ENCODE data around the gene DIDO1. TPM values are rescaled to one million over a fixed set of nuclear protein-coding genes. Genes with fewer than 3 reads are reported as not detected.

Gene DIDO1
- total RNA-seq, 2 donors from 2014 or later = 53.5 to 68.3 TPM

DNA sequence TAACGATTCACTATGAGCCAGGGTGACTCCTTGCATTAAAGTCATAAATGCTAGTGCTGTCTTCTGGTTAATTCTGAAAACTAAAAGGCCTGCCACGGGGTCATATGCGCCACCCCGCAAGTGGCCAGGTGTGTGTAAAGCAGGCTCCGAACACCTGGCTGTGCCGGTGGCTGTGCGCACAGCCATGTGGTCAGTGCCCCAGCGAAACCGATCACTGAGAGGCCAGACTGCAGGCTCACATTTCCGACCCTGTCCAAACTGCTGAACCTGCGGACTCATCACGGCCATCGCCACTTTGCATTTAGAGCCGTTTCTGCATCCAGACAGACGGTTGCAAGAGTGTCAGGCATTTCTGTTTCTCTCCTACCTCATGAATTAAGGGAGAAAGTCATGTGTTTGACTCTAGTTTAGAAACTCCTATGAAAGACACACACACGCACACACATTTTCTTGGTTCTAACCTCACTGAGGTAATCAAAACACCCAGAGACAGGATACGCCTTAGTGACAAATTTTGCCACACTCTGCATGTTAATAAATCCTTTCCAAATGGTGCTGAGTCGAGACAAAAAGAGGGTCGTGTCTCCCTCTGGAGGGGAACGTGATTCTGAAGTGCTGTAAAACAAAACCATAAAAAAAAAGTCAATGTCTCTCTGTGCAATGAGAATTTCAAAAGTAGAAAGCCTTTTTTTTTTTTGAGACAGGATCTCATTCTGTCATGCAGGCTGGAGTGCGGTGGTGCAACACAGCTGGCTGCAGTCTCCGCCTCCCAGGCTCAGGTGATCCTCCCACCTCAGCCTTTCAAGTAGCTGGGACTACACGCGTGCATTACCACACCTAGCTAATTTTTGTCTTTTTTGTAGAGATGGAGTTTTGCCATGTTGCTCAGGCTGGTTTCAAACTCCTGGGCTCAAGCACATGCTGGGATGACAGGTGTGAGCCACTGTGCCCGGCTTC, 33.7 kb downstream of the DIDO1 start:
- Mint-ChIP-seq H3K9me3 (no peaks in the 10 kb centered on the region), H3K27ac (no peak overlapping the region), H3K4me1 (no peaks in the 10 kb centered on the region), H3K27me3 (ENCODE audit: insufficient read depth) (no peaks in the 10 kb centered on the region), H3K4me3 (no peak overlapping the region), H3K36me3 (ENCODE audit: low read depth) (peaks cover 89% of the 10 kb centered on the region)
- Histone ChIP-seq H3K36me3 (ENCODE audit: control insufficient read depth, insufficient read depth, low read length) (peaks cover 100% of the 10 kb centered on the region), H3K27ac (ENCODE audit: low read depth, low read length) (no peak overlapping the region), H3K9ac (ENCODE audit: extremely low read depth, low read length, poor library complexity, severe bottlenecking) (no peak overlapping the region), H3K4me1 (ENCODE audit: control insufficient read depth, insufficient read depth, low read length) (no peaks in the 10 kb centered on the region), H3K4me3 (ENCODE audit: low read length) (no peak overlapping the region), H3K27me3 (ENCODE audit: control insufficient read depth, insufficient read depth, low read length, poor library complexity, severe bottlenecking) (no peaks in the 10 kb centered on the region), H3K9me3 (ENCODE audit: control insufficient read depth, low read length) (no peaks in the 10 kb centered on the region)
- TF ChIP-seq, protein P1, sequence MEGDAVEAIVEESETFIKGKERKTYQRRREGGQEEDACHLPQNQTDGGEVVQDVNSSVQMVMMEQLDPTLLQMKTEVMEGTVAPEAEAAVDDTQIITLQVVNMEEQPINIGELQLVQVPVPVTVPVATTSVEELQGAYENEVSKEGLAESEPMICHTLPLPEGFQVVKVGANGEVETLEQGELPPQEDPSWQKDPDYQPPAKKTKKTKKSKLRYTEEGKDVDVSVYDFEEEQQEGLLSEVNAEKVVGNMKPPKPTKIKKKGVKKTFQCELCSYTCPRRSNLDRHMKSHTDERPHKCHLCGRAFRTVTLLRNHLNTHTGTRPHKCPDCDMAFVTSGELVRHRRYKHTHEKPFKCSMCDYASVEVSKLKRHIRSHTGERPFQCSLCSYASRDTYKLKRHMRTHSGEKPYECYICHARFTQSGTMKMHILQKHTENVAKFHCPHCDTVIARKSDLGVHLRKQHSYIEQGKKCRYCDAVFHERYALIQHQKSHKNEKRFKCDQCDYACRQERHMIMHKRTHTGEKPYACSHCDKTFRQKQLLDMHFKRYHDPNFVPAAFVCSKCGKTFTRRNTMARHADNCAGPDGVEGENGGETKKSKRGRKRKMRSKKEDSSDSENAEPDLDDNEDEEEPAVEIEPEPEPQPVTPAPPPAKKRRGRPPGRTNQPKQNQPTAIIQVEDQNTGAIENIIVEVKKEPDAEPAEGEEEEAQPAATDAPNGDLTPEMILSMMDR (conservative IDR thresholded peaks at IDR 0.05) = no peak
- DNase-seq = peak; percentile 40
- 95 to 97% methylated on average over 22 to 25 of the region's 25 CpGs for WGBS, 2 experiments (ENCODE audit: insufficient coverage in 1 of 2, insufficient read length in 1 of 2)

DNA sequence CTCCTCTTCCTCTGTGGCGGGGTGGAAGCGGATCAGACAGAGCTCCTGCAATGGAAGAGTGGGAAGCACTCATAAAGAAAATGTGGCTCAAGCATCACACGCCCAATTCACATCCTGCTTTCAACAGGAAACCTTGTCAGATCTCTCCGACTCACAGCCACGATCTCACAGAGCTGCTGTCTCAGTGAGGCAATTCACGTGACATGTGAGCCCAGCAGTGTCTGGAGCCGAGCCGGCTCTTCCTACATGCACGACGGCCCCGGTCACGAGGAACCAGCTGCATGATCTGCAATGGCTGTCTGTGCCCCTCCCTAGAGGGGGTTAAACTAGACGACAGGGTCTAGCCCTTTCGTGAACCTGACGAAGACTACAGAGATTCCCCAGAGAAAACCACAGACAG, 35.2 kb downstream of the DIDO1 start:
- Histone ChIP-seq H3K36me3 (ENCODE audit: control insufficient read depth, insufficient read depth, low read length) (peaks cover 99% of the 10 kb centered on the region), H3K9ac (ENCODE audit: extremely low read depth, low read length, poor library complexity, severe bottlenecking) (no peak overlapping the region), H3K27ac (ENCODE audit: low read depth, low read length) (no peak overlapping the region), H3K9me3 (ENCODE audit: control insufficient read depth, low read length) (no peaks in the 10 kb centered on the region), H3K4me3 (ENCODE audit: low read length) (no peak overlapping the region), H3K27me3 (ENCODE audit: control insufficient read depth, insufficient read depth, low read length, poor library complexity, severe bottlenecking) (no peaks in the 10 kb centered on the region), H3K4me1 (ENCODE audit: control insufficient read depth, insufficient read depth, low read length) (no peaks in the 10 kb centered on the region)
- no peaks in the 10 kb centered on the region for H3K9me3 Mint-ChIP-seq
- no peak overlapping the region for H3K4me3 Mint-ChIP-seq
- DNase-seq = no peak
- peak overlapping the region; percentile 10 for H3K27ac Mint-ChIP-seq
- peaks cover 100% of the 10 kb centered on the region for H3K36me3 Mint-ChIP-seq (ENCODE audit: low read depth)
- no peaks in the 10 kb centered on the region for H3K27me3 Mint-ChIP-seq (ENCODE audit: insufficient read depth)
- 92 to 97% methylated on average over 13 to 15 of the region's 15 CpGs for WGBS, 2 experiments (ENCODE audit: insufficient coverage in 1 of 2, insufficient read length in 1 of 2)
- TF ChIP-seq, protein P1 (conservative IDR thresholded peaks at IDR 0.05) = no peak
- no peaks in the 10 kb centered on the region for H3K4me1 Mint-ChIP-seq

DNA sequence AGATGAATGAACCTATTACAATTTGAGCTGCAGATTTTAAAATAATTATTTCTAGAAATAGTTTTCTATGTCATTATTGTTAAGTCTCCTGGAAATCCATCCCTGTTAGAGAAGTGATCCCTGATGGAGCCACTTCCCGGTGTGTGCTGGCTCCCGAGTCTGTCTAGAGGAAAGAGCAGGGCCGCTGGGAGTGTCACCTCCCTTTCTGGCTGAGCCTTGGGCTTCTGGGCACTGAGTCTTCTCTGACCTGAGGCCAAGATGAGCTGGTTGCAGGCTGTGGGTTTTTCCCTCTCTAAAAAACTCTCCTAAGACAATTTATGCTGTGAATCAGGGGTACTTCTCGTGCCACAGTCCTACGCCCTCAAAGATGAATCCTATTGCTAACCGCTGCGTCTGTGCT, 35.9 kb downstream of the DIDO1 start:
- WGBS, 2 experiments (ENCODE audit: insufficient coverage in 1 of 2, insufficient read length in 1 of 2) = 96% methylated on average over 7 of the region's 7 CpGs
- TF ChIP-seq, protein P1 (conservative IDR thresholded peaks at IDR 0.05) = no peak
- peaks cover 96% of the 10 kb centered on the region for H3K36me3 ChIP-seq (ENCODE audit: control insufficient read depth, insufficient read depth, low read length)
- no peak overlapping the region for H3K4me3 ChIP-seq (ENCODE audit: low read length)
- no peak overlapping the region for H3K27ac ChIP-seq (ENCODE audit: low read depth, low read length)
- Mint-ChIP-seq H3K36me3 (ENCODE audit: low read depth) (peaks cover 93% of the 10 kb centered on the region), H3K4me3 (no peak overlapping the region), H3K27me3 (ENCODE audit: insufficient read depth) (no peaks in the 10 kb centered on the region), H3K4me1 (no peaks in the 10 kb centered on the region), H3K9me3 (no peaks in the 10 kb centered on the region), H3K27ac (peak overlapping the region; percentile 10)
- DNase-seq = no peak
- no peaks in the 10 kb centered on the region for H3K27me3 ChIP-seq (ENCODE audit: control insufficient read depth, insufficient read depth, low read length, poor library complexity, severe bottlenecking)
- H3K4me1 ChIP-seq (ENCODE audit: control insufficient read depth, insufficient read depth, low read length) = no peaks in the 10 kb centered on the region
- H3K9me3 ChIP-seq (ENCODE audit: control insufficient read depth, low read length) = no peaks in the 10 kb centered on the region
- no peak overlapping the region for H3K9ac ChIP-seq (ENCODE audit: extremely low read depth, low read length, poor library complexity, severe bottlenecking)
